Measurements from ENCODE around the gene PIBF1.

- TF ChIP-seq CTCF (IDR thresholded peaks at IDR 0.05) (no peak), POLR2A (IDR thresholded peaks at IDR 0.05) (no peak)
These were observed 41.8 kb downstream of the PIBF1 start for GRCh38 chr13:72823724-72824123.

All from adrenal gland (tissue), 5 donors.